Fibroblast of the aortic adventitia (primary cell): ENCODE measurements around the gene KRTAP5-3. TPM values are rescaled to one million over a fixed set of nuclear protein-coding genes. Genes with fewer than 3 reads are reported as not detected.

ENCODE experiments used
- DNase-seq: peaks from one replicate; pipeline ENCODE4 v3.0.0-alpha.2; 2010; ENCODE audit warnings: low read depth
- H3K4me3 ChIP-seq: 2 replicates; pipeline ENCODE4 v1.5.1; 2011; ENCODE audit warnings: low read depth, mild to moderate bottlenecking, control low read depth, low read length, moderate library complexity
- CTCF ChIP-seq: IDR thresholded peaks from 2 replicates; pipeline ENCODE4 v1.5.1; 2011; ENCODE audit warnings: mild to moderate bottlenecking, low read length, control low read depth, inconsistent platforms; ENCODE audit not compliant: insufficient read depth
- total RNA-seq: library from RNA; depleted of rRNA; stranded (reverse); fragments of >200 nt; gene quantifications from 2 replicates; pipeline ENCODE4 v1.2.3, GENCODE V29; 2012; ENCODE audit warnings: low replicate concordance

KRTAP5-3 gene
- total RNA-seq, 1 donor: not detected

- no peak overlapping the region for H3K4me3 ChIP-seq
- no peak for TF ChIP-seq CTCF
- DNase-seq: no peak
These were observed 41.1 kb downstream of the KRTAP5-3 start for GRCh38 chr11:1567052-1567720.

GRCh38 chr11:1566381-1567051, 41.7 kb downstream of the KRTAP5-3 start:
- no peak for TF ChIP-seq CTCF
- no peak for DNase-seq

GRCh38 chr11:1565904-1566247, 42.4 kb downstream of the KRTAP5-3 start:
- no peak for TF ChIP-seq CTCF
- no peak for DNase-seq
- no peak overlapping the region for H3K4me3 ChIP-seq

More at GRCh38 chr11:1566381-1567051, 41.7 kb downstream of the KRTAP5-3 start:
- H3K4me3 ChIP-seq: no peak overlapping the region

GRCh38 chr11:1565173-1565903, 42.9 kb downstream of the KRTAP5-3 start:
- no peak overlapping the region for H3K4me3 ChIP-seq
- TF ChIP-seq CTCF: no peak
- DNase-seq: no peak

GRCh38 chr11:1564535-1565172, 43.6 kb downstream of the KRTAP5-3 start:
- DNase-seq: peak; percentile 74
- H3K4me3 ChIP-seq: no peak overlapping the region
- TF ChIP-seq CTCF: no peak

- DNase-seq: no peak
- no peak for TF ChIP-seq CTCF
- H3K4me3 ChIP-seq: no peak overlapping the region
These were observed 44.3 kb downstream of the KRTAP5-3 start for GRCh38 chr11:1563697-1564534.
